Measurements from ENCODE around the gene CHM. TPM values are rescaled to one million over a fixed set of nuclear protein-coding genes. Genes with fewer than 3 reads are reported as not detected.
"Not testable (repeated sequence)": the region's sequence is repeated elsewhere in the genome, so short reads cannot be mapped to it uniquely, and the experiment has no call there.

Gene CHM
- total RNA-seq, 1 experiment from 2014 or later = 27.4 TPM

GRCh38 chrX:85955510-85955909, 91.8 kb downstream of the CHM start:
- Histone ChIP-seq H3K27me3 (replicated peaks; ENCODE audit: insufficient read depth, low read depth, low read length, poor library complexity) (no peaks in the 10 kb centered on the region), H3K4me1 (ENCODE audit: insufficient read depth, low read length, poor library complexity, severe bottlenecking) (no peaks in the 10 kb centered on the region), H3K9me3 (ENCODE audit: low read depth, low read length, poor library complexity, severe bottlenecking) (peaks cover 6% of the 10 kb centered on the region), H3K4me3 (ENCODE audit: low read depth, low read length, poor library complexity, severe bottlenecking) (no peak overlapping the region), H3K27ac (ENCODE audit: low read depth, low read length, poor library complexity, severe bottlenecking) (no peak overlapping the region), H3K36me3 (ENCODE audit: insufficient read depth, low read length, poor library complexity, severe bottlenecking) (no peaks in the 10 kb centered on the region)
- no TSS peak for BruUV-seq (replicated peaks)
- TF ChIP-seq, protein P1, sequence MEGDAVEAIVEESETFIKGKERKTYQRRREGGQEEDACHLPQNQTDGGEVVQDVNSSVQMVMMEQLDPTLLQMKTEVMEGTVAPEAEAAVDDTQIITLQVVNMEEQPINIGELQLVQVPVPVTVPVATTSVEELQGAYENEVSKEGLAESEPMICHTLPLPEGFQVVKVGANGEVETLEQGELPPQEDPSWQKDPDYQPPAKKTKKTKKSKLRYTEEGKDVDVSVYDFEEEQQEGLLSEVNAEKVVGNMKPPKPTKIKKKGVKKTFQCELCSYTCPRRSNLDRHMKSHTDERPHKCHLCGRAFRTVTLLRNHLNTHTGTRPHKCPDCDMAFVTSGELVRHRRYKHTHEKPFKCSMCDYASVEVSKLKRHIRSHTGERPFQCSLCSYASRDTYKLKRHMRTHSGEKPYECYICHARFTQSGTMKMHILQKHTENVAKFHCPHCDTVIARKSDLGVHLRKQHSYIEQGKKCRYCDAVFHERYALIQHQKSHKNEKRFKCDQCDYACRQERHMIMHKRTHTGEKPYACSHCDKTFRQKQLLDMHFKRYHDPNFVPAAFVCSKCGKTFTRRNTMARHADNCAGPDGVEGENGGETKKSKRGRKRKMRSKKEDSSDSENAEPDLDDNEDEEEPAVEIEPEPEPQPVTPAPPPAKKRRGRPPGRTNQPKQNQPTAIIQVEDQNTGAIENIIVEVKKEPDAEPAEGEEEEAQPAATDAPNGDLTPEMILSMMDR (conservative IDR thresholded peaks at IDR 0.05; ENCODE audit: low read depth, low read length) = no peak
- no peak for TF ChIP-seq EZH2 (IDR thresholded peaks at IDR 0.05; ENCODE audit: borderline replicate concordance, low read depth, low read length, poor library complexity, severe bottlenecking)
- no peak for DNase-seq (ENCODE audit: low spot score)
- intact Hi-C loops (cut with micrococcal nuclease; ENCODE audit: unreplicated experiment) = no loop called here
- ChIA-PET CTCF (no interaction called here), POLR2A (ENCODE audit: low non-redundant PET) (no interaction called here)

DNA sequence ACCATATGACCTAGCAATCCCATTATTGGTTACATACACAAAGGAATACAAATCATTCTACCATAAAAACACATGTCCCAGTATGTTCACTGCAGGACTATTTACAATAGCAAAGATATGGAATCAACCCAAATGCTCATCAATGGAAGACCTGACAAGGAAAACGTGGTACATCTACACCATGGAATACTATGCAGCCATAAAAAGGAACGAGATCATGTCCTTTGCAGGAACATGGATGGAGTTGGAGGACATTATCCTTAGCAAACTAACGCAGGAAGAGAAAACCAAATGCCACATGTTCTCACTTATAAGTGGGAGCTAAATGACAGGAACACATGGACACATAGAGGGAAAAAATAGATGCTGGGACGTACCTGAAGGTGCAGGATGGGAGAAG, 102.6 kb downstream of the CHM start:
- H3K27me3 ChIP-seq (replicated peaks; ENCODE audit: insufficient read depth, low read depth, low read length, poor library complexity); intact Hi-C loops (cut with micrococcal nuclease; ENCODE audit: unreplicated experiment); BruUV-seq (replicated peaks); DNase-seq (ENCODE audit: low spot score); H3K27ac ChIP-seq (ENCODE audit: low read depth, low read length, poor library complexity, severe bottlenecking); H3K36me3 ChIP-seq (ENCODE audit: insufficient read depth, low read length, poor library complexity, severe bottlenecking); CTCF ChIA-PET; POLR2A ChIA-PET (ENCODE audit: low non-redundant PET); H3K4me3 ChIP-seq (ENCODE audit: low read depth, low read length, poor library complexity, severe bottlenecking); H3K4me1 ChIP-seq (ENCODE audit: insufficient read depth, low read length, poor library complexity, severe bottlenecking): not testable (repeated sequence)
- peaks cover 12% of the 10 kb centered on the region for H3K9me3 ChIP-seq (ENCODE audit: low read depth, low read length, poor library complexity, severe bottlenecking)

GRCh38 chrX:85941275-85941674, 106.1 kb downstream of the CHM start:
- POLR2A ChIA-PET (ENCODE audit: low non-redundant PET) = no interaction called here
- intact Hi-C loops (cut with micrococcal nuclease; ENCODE audit: unreplicated experiment) = no loop called here
- BruUV-seq (replicated peaks) = no TSS peak
- Histone ChIP-seq H3K4me3 (ENCODE audit: low read depth, low read length, poor library complexity, severe bottlenecking) (no peak overlapping the region), H3K27me3 (replicated peaks; ENCODE audit: insufficient read depth, low read depth, low read length, poor library complexity) (no peaks in the 10 kb centered on the region), H3K4me1 (ENCODE audit: insufficient read depth, low read length, poor library complexity, severe bottlenecking) (no peaks in the 10 kb centered on the region), H3K9me3 (ENCODE audit: low read depth, low read length, poor library complexity, severe bottlenecking) (peaks cover 8% of the 10 kb centered on the region), H3K27ac (ENCODE audit: low read depth, low read length, poor library complexity, severe bottlenecking) (no peak overlapping the region), H3K36me3 (ENCODE audit: insufficient read depth, low read length, poor library complexity, severe bottlenecking) (no peaks in the 10 kb centered on the region)
- no peak for TF ChIP-seq EZH2 (IDR thresholded peaks at IDR 0.05; ENCODE audit: borderline replicate concordance, low read depth, low read length, poor library complexity, severe bottlenecking)
- TF ChIP-seq, protein P1 (conservative IDR thresholded peaks at IDR 0.05; ENCODE audit: low read depth, low read length) = no peak
- DNase-seq (ENCODE audit: low spot score) = no peak
- CTCF ChIA-PET = no interaction called here

- H3K27ac ChIP-seq (ENCODE audit: low read depth, low read length, poor library complexity, severe bottlenecking); H3K4me1 ChIP-seq (ENCODE audit: insufficient read depth, low read length, poor library complexity, severe bottlenecking); BruUV-seq (replicated peaks); H3K4me3 ChIP-seq (ENCODE audit: low read depth, low read length, poor library complexity, severe bottlenecking); intact Hi-C loops (cut with micrococcal nuclease; ENCODE audit: unreplicated experiment); CTCF ChIA-PET; H3K27me3 ChIP-seq (replicated peaks; ENCODE audit: insufficient read depth, low read depth, low read length, poor library complexity); POLR2A ChIA-PET (ENCODE audit: low non-redundant PET); H3K9me3 ChIP-seq (ENCODE audit: low read depth, low read length, poor library complexity, severe bottlenecking); H3K36me3 ChIP-seq (ENCODE audit: insufficient read depth, low read length, poor library complexity, severe bottlenecking); DNase-seq (ENCODE audit: low spot score): not testable (repeated sequence)
These were observed 107.4 kb downstream of the CHM start for GRCh38 chrX:85939942-85940341.

DNA sequence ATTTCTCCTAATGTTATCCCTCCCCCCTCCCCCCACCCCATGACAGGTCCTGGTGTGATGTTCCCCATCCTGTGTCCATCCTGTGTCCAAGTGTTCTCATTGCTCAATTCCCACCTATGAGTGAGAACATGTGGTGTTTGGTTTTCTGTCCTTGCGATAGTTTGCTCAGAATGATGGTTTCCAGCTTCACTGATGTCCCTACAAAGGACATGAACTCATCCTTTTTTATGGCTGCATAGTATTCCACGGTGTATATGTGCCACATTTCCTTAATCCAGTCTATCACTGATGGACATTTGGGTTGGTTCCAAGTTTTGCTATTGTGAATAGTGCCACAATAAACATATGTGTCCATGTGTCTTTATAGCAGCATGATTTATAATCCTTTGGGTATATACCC, 113.0 kb downstream of the CHM start:
- CTCF ChIA-PET; H3K9me3 ChIP-seq (ENCODE audit: low read depth, low read length, poor library complexity, severe bottlenecking); BruUV-seq (replicated peaks): not testable (repeated sequence)

More for the DNA sequence above, 113.0 kb downstream of the CHM start:
- H3K4me1 ChIP-seq (ENCODE audit: insufficient read depth, low read length, poor library complexity, severe bottlenecking); intact Hi-C loops (cut with micrococcal nuclease; ENCODE audit: unreplicated experiment); POLR2A ChIA-PET (ENCODE audit: low non-redundant PET); H3K36me3 ChIP-seq (ENCODE audit: insufficient read depth, low read length, poor library complexity, severe bottlenecking); DNase-seq (ENCODE audit: low spot score); H3K27ac ChIP-seq (ENCODE audit: low read depth, low read length, poor library complexity, severe bottlenecking); H3K27me3 ChIP-seq (replicated peaks; ENCODE audit: insufficient read depth, low read depth, low read length, poor library complexity); H3K4me3 ChIP-seq (ENCODE audit: low read depth, low read length, poor library complexity, severe bottlenecking): not testable (repeated sequence)

Data from A673 (cell line).